ENCODE measurements around the gene TACSTD2. TPM values are rescaled to one million over a fixed set of nuclear protein-coding genes. Genes with fewer than 3 reads are reported as not detected.

TACSTD2 gene
- 1.2 and 1.5 TPM in 2 replicates for total RNA-seq (2021)
- long read RNA-seq, transcript TACSTD2-201 (1 exons, 2,351 nt) = major isoform, 22 of 22 reads
- long read RNA-seq, partial matches to known transcripts = 0 of 22 reads
- long read RNA-seq, other reads (novel, unspliced or antisense) = 0 of 22 reads

GRCh38 chr1:58576727-58577653 is at the start of gene TACSTD2:
TSS of gene TACSTD2 (minus strand) at chr1:58577252. CDS start at chr1:58577156, 96 bp downstream.
- H3K27ac ChIP-seq (ENCODE audit: insufficient read length, low read depth, low read length) = no peak within 1 kb of the TSS
- no peak within 1 kb of the TSS for H2BK120ac ChIP-seq (ENCODE audit: low read depth, low read length, poor library complexity, severe bottlenecking)
- Mint-ChIP-seq H3K9me3 (peaks cover 0 to 9% of the 10 kb centered on the region in 2 experiments; a peak in 2 of 5 replicates), H3K27ac (no peak within 1 kb of the TSS), H3K36me3 (ENCODE audit: insufficient read depth in 1 of 3, low read depth in 3 of 3) (peaks cover 0 to 9% (median 4%) of the 10 kb centered on the region in 3 experiments; a peak in 3 of 7 replicates), H3K27me3 (ENCODE audit: low read depth) (peaks cover 48% of the 10 kb centered on the region), H3K4me1 (peaks cover 19 to 30% of the 10 kb centered on the region in 2 experiments), H3K4me3 (peak within 1 kb of the TSS; percentile 55 to 78)
- no peak within 1 kb of the TSS for H2AFZ ChIP-seq (ENCODE audit: low read length)
- peaks cover 15% of the 10 kb centered on the region; the same call in 1 of the 2 replicates for H3K27me3 ChIP-seq (ENCODE audit: insufficient read depth, low read length)
- peaks cover 2% of the 10 kb centered on the region; the same call in 1 of the 2 replicates for H3K4me1 ChIP-seq (ENCODE audit: insufficient read depth, low read length)
- no CpG with 5 or more reads among the region's 107 CpGs for WGBS (ENCODE audit: extremely low coverage, insufficient read length, low lambda C conversion rate)
- H3K79me1 ChIP-seq (ENCODE audit: insufficient read depth, low read depth, low read length, poor library complexity, severe bottlenecking) = no peaks in the 10 kb centered on the region
- no peak within 1 kb of the TSS for H4K91ac ChIP-seq (ENCODE audit: insufficient read length, low read depth, low read length)
- H3K9me3 ChIP-seq (ENCODE audit: control insufficient read depth, low read depth, low read length) = no peaks in the 10 kb centered on the region
- H4K8ac ChIP-seq (replicated peaks; ENCODE audit: insufficient read length, low read depth, low read length) = no peak within 1 kb of the TSS
- no peak within 1 kb of the TSS for H3K23ac ChIP-seq (ENCODE audit: insufficient read length, low read depth, low read length)
- no peaks in the 10 kb centered on the region for H4K20me1 ChIP-seq (ENCODE audit: control insufficient read depth, insufficient read depth, insufficient read length)
- H3K18ac ChIP-seq (ENCODE audit: insufficient read length, low read depth, low read length) = peak within 1 kb of the TSS; percentile 32
- H2BK12ac ChIP-seq (ENCODE audit: insufficient read length, low read depth, low read length) = no peak within 1 kb of the TSS
- H2BK20ac ChIP-seq (ENCODE audit: low read depth, low read length, poor library complexity, severe bottlenecking) = no peak within 1 kb of the TSS
- H3K4me2 ChIP-seq (ENCODE audit: insufficient read depth, insufficient read length, low read length) = peak within 1 kb of the TSS; percentile 40
- no peak within 1 kb of the TSS for H2BK5ac ChIP-seq (ENCODE audit: insufficient read length, low read length)
- no peaks in the 10 kb centered on the region for H3K79me2 ChIP-seq (ENCODE audit: insufficient read depth, low read length)
- peak; percentile 30; the same call in 2 of the 3 replicates for TF ChIP-seq CTCF (conservative IDR thresholded peaks at IDR 0.05)
- H3K56ac ChIP-seq (ENCODE audit: insufficient read length, low read depth, low read length) = no peak within 1 kb of the TSS
- H3K23me2 ChIP-seq (ENCODE audit: insufficient read length, low read depth, low read length, poor library complexity, severe bottlenecking) = peaks cover 5% of the 10 kb centered on the region
- no peak within 1 kb of the TSS for H4K5ac ChIP-seq (ENCODE audit: insufficient read length, low read depth, low read length)
- no peak within 1 kb of the TSS for H3T11ph ChIP-seq (ENCODE audit: low read length)
- H3K4ac ChIP-seq (ENCODE audit: low read depth, low read length) = no peak within 1 kb of the TSS
- no peak within 1 kb of the TSS for H2AK5ac ChIP-seq (ENCODE audit: insufficient read length, low read length)
- peak within 1 kb of the TSS; percentile 94 for H3K14ac ChIP-seq (ENCODE audit: insufficient read depth, low read length)
- peak; percentile 83 for DNase-seq
- no peak within 1 kb of the TSS for H2BK15ac ChIP-seq (ENCODE audit: low read depth, low read length)
- H3K9ac ChIP-seq (ENCODE audit: extremely low read depth, insufficient read length, low read length) = no peak within 1 kb of the TSS
